ENCODE measurements around the gene ME1.

- TF ChIP-seq CTCF (IDR thresholded peaks at IDR 0.05; ENCODE audit: low read depth, low read length, poor library complexity, severe bottlenecking) (no peak), EZH2phosphoT487 (IDR thresholded peaks at IDR 0.05; ENCODE audit: borderline replicate concordance, low read length) (no peak)
These were observed 87.7 kb downstream of the ME1 start for GRCh38 chr6:83343121-83343520.

All from DOHH2 (cell line).